OCI-M2 (cell line): Measurements from ENCODE around the gene CAMK2N1.

ENCODE experiments used
- DNase-seq: peaks from one replicate; lab custom pipeline; 2025; ENCODE audit not compliant: unreplicated experiment; lab: John Stamatoyannopoulos, UW

Gene CAMK2N1

DNA sequence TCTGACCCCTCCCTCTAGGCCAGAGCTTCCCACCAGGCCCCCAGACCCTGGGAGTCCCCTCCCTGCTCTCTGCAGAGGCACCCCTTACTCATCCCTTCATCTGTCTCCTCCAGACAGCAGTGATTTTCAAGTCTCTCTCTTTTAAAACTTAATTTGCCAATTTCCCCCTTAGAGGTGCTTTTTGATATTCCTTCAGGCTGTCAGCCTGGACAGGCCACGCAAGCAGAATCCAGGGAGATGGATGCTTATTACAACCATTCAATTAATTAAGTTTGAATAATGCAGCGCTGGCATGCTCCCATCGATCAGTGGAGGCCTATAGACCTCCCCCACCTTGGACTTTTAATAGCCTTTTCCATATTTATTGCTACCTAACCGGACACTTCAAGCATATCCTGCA lies 6.2 kb downstream of the CAMK2N1 start:
- DNase-seq = no peak

DNA sequence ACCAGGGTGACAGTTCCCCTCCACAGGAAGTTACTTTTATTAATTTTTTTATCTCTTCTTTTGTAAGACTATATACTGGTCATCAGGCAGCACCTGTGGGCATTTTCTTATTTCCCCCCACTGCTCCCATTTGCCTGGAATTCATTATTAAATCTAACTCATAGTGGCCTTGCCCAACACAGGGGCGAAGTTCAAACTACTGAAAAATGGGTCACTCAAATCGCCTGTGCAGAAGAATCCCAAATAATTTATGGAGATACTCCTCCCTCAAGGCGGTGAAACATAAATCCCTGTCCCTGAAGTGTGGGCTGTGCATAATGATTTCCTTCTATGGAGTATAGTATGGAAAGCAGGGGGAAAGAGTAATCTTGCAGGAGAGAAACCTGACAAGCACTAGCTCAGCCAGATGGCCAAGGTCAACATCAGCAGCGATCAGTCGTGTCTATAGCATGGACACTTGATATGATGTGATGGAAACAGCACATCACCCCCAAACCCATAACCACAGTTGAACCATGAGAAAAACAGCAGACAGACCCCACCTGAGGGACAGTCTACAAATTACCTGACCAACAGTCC lies 7.9 kb downstream of the CAMK2N1 start:
- DNase-seq = no peak

DNA sequence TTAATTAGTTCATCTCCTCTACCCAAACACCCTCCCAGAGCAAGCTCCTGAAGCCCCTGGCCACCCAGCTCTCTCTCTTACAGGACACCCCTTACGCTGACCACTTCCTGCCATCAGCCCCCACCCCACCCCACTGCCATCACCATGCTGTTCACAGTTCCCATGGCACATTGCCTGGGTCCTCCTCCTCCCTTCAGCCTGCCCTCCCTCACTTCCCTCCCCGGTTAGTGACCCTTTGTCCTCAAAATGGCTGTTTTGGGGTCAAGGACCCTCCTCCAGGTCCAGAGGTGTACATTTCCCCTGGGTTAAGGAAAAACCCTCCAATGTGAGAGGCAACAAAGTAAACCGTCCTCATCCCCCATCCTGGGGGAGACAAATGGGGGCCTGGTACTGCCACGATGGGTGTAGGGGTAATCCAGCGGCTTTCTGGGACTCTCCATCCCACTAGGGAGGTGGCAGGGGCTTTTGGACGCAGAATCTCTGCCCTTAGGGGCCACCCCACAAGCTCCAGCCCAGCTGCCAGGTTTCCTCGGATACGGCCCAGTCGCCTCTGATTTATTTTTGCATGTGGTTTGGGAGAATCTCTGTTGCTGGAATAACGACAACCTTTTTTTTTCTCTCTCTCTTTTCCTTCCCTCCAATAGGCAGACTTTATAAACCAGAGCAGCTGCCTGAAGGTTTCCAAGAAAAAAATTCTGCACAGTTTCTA lies 8.5 kb downstream of the CAMK2N1 start:
- DNase-seq = no peak

DNA sequence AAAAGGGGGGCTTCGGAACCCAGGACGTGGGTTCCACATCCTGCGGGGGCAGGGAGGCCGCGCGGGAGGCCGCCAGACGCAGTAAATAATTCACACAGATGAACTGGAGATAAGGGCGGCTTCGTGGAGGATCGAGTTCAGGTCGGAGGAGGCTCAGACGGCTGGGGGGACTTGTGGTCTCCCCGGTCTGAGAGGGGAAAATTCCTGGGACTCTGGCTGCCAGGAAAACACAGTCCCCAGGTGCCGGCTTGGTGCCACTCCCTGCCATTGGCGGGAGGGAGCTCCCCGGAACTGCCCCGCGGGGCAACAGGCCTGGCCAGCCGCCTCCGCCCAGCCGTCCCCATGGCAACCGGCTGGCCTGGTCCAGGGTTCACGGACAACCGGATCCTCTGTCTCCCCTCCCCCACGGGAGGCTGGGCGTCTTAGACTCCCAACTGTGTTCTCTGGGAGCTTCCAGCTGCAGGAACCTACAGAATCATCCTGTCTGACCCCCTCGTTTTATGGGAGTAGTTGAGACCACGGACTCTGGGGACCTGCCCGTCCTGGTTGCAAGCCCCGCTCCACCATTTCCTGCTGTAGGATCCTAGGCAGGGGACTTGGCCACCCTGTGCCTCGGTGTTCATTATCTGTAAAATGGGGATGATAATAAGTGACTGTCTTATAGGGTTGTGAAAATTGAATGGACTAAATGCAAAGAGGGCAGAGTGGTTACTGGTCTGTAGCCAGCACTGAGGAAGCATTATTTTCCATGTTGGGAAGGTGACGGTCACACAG lies 9.6 kb downstream of the CAMK2N1 start:
- DNase-seq = no peak

DNA sequence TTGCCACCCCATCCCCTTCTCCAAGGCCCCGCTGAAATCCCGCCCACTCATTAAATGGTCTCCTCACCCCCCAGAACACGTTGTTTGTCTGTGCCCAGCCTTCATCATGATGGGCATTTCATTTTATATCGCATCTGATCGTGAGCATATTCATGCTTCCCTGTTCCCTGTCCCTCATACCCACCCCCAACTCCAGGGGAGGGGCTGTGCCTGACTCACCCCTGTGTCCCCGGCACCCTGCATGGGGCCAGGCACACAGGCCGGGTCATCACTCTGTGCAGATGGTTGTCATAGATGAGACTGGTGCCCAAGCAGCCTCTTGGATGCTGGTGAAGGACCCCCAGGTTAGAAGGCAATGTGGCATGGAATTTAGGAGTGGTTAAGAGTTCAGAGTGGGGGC lies 11.0 kb downstream of the CAMK2N1 start:
- no peak for DNase-seq

DNA sequence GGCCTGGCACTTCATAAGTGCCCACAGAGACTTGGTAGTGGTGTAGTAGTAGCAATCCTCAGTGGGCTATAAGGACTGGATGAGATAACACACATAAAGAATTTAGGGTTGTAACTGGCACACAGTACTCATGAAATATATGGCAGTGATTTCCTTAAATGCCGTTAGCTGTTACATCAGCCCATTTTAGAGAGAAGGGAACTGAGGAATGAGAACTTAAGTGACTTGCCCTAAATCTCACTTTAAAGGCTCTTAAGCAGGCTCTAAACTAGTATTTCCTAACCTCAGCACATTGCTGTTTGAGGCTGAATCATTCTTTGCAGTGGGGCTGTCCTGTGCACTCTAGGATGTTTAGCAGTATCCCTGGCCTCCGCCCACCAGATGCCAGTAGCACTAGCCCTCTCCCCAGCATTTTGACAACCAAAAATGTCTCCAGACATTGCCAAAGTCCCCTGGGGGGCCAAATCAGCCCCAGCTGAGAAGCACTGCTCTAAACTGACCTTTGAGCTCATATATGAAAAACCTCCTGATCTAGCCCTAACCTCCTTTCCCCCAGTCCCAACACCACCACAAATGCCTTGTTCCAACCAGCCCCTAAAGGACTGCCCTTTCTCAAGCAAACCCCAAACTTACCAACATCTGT lies 11.6 kb downstream of the CAMK2N1 start:
- DNase-seq = no peak

DNA sequence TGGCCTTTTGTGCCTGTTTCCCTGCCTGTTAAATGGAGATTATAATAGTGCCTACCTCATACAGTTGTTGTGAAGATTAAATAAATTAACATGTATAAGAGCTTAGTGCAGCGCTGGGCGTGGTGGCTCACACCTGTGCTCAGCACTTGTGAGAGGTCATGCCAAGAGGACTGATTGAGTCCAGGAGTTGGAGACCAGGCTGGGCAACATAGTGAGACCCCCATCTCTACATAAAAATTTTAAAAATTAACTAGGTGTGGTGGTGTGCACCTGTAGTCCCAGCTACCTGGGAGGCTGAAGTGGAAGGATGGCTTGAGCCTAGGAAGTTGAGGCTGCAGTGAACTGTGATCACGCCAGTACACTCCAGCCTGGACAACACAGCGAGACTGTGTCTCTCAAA lies 12.1 kb downstream of the CAMK2N1 start:
- DNase-seq = no peak

DNA sequence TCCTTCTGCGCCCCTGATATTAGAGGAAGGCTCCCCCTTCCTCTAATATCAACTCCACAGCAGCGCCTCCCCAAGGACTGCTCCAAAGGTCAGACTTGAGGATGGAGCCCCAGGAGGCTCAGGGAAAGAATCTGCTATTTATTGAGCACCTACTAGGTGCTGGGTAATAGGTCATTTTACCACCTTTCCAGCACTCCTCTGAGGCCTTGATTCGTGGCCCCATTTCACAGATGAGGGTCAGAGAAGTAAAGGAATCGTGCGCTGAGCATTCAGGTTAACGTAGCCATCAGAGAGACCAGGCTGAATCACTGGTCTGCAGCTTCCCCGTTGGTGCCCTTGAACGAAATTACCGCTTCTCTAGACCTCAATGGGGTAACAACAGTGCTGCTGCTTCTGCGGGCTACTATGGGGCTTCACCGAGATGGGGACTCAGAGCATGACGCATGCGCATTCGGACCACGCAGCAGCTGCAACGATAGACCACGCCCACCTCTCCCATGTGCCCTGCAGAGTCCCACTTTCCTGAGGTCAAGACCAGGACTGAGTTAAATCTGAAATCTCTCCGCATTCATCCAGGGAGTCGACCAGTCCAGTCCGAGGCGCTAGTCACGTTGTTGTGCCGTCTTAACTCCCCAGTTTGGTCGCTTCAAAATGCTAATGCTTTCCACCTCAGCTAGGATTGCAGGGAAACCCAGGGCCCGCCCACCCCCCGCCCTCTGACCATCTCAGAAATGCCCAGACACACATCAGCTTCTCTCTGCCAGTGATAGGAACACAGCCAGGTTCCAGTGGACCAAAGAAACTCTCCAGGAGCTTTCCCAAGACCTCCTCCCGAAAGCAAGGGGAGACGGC lies 12.9 kb downstream of the CAMK2N1 start:
- DNase-seq = no peak

DNA sequence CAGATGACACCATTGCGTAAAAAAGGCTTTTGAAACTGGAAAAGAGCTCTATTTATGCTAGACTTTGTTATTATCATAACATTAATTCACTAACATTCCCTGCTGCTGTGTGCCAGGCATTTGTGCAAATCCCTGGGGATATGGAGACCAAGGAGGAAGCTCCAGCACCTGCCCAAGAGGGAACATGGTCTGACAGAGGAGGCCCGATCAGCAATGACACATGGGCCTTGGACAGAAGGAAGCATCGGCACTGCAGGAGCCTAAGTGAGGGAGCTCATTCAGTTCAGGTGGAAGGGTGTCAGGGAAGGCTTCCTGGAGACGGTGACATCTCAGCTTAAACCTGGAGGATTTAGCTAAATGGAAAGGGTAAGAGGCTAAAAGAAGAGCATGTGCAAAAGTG lies 13.9 kb downstream of the CAMK2N1 start:
- no peak for DNase-seq

DNA sequence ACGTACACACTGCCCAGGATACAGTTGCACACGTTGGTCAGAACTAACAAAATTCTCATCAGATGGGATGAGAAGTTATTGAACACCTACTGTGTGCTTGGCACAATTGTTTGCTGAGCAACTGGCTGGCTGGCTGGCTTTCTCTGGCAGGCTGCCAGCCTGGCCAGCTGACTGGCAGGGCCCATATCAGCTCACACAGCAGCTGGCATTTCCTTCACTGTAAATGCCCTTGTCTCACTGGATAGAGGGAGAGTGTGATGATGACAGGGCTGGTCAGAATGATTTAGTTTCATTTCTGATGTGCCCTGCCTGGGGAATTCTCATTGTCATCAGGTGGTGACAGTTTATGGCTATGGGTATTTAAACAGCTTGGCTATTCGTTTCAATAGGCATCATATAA lies 15.8 kb downstream of the CAMK2N1 start:
- no peak for DNase-seq

DNA sequence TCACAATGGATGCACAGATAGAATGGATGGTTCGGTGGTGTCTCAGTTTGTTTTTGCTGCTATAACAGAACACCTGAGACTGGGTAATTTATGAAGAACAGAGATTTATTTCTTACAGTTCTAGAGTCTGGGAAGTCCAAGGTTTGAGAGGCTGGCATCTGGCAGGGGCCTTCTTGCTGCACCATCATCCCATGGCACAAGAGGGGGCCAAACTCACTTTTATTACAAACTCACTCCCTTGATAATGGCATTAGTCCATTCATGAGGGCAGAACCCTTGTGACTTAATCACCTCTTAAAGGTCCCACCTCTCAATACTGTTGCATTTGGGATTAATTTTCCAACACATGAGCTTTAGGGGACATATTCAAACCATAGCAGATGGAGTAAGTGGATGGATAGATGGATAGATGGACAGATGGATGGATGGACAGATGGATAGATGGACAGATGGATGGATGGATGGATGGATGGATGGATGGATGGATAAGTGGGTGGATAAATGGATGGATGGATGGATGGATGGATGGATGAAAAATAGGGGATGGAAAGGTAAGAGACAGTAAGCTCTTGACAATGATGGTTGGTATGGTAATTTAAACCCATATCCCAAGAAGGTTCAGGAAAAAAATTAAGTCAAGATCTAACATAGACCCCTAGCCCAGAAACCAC lies 16.5 kb downstream of the CAMK2N1 start:
- no peak for DNase-seq

DNA sequence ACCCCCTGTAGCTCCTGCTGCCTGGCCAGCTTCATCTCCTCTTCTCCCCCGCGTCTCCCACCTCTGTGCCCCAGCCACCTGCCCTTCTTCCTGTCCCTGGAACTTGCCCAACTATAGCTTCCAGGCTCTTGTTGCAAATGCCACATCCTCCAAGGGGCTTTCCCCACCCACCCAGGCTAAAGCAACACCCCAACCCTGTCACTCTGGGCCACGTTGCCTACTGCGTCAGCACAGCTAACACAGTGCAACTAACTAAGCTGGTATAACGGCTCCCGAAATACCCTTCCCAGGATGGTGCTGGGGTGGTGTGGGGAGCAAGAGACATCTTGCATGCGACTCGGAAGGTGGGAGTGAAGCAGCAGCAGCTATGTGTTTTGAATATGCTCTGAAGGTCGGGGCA lies 19.7 kb downstream of the CAMK2N1 start:
- no peak for DNase-seq

DNA sequence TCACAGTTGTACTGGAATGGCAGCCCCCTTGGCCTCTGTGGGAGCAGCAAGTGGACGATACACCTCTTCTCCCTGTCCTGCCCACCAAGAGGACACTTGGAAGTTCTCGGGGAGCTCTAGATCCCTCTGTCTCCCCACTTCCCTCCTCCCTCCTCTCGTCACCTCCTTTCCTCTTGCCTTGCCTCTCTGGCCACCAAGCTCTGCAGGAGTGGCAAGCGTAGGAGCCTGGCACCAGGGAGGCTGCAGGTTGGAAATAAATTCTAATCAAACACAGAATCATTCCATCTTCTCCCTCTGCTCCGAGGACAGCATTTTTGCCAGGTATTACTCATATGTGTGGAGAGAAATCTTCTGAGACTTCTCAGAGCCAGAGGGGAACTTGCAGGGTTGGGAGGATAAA lies 20.8 kb downstream of the CAMK2N1 start:
- no peak for DNase-seq

DNA sequence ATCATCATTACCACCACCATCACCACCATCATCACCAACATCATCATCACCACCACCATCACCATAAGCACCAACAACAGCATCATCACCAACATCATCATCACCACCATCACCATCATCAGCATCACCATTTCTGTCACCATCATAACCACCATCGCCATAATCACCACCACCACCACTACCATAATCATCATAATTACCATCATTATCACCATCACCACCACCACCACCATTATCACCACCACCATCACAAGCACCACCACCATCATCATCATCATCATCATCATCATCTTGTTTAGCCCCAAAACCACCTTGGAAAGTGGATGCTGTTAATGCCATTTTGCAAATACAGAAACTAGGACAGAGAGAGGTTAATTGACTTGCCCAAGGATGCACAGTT lies 22.5 kb downstream of the CAMK2N1 start:
- DNase-seq = no peak

DNA sequence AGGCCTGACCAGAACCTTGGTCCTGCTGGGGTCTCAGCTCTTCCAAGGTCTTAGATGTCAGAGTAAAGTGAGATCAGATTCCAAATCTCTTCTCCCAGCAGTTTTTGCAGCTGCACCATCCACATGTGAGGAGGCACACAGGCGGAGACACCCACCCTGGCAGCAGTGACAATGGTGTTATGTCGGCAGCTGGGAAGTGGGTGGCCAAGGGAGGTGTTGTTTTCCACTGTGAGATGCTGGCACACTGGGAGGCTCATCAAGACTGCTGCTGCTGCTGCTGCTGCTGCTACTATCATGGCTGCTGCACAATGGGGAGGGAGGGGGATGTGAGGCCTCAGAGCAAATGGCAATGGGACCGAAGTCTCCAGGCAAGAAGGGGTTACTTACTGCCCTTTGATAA lies 23.6 kb downstream of the CAMK2N1 start:
- no peak for DNase-seq

DNA sequence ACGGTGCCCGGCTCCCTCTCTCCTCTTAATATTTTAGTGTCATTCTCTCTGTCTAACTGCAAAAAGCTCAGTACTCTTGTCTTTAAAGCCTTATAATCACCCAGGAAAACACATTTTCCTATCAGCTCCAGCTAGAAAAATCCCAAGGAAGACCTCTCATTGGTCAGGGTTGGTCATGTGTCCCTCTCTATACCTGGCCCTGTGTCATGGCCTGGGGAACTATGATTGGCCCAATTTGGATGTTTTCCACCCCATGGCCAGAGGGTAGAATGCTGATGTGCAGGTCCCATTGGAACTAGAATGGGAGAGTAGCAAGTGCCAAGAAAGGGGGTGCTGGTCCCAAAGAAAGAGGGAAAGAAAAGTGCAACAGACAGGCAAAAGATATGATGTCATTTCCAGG lies 27.3 kb downstream of the CAMK2N1 start:
- no peak for DNase-seq

DNA sequence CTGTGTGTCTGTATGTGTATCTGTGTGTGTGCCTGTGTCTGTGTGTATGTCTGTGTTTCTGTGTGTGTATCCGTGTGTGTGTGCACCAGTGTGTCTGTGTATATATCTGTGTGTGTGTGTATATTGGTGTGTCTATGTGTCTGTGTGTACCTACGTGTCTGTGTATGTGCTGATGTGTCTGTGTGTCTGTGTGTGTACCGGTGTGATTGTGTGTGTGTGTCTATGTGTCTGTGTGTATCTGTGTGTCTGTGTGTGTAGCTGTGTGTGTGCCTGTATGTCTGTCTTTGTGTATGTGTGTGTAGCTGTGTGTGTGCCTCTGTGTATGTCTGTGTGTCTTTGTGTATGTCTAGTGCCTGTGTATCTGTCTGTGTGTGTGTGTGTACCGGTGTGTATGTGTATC lies 32.0 kb downstream of the CAMK2N1 start:
- DNase-seq = no peak

DNA sequence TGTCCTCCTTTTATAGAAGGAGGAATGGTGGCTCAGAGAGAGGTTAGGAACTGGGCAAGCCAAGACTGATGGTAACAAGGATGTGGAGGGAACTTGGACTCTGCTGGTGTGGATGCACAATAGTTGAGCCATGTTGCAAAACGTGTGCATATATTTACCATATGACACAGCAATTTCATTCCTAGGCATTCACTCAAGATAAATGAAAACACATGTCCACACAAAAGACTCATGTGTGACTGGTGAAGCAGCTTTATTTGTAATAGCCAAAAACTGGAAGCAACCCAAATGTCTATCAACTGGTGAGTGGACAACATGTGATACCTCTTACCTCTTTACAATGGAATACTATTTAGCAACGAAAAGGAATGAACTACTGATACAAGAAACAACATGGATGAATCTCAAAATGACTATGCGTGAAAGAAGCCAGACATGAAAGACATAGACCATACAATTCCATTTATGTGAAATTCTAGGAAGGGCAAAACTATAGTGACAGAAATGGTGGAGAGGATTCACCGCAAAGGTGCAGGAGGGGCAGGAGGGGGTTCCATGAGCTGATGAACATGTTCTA lies 36.2 kb downstream of the CAMK2N1 start:
- DNase-seq = no peak

DNA sequence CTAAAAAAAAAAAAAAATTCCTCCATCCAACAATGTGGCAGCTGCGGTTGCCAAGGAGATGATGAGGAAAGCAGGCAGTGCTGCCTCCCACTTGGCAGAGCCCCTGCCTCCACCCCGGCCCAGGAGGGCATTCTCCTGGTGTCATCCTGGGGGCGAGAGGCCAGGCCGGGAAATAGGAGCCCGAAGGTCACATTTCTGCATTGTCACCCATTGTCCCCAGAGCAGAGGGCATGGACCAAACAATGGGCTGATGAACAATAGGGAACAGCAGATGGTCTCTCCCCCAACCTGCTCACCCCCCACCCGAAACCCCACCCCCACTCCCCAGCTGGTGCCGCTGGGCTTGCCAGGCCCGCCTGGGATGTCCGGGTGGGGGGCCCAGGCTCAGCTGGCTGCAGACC lies 37.3 kb downstream of the CAMK2N1 start:
- no peak for DNase-seq

DNA sequence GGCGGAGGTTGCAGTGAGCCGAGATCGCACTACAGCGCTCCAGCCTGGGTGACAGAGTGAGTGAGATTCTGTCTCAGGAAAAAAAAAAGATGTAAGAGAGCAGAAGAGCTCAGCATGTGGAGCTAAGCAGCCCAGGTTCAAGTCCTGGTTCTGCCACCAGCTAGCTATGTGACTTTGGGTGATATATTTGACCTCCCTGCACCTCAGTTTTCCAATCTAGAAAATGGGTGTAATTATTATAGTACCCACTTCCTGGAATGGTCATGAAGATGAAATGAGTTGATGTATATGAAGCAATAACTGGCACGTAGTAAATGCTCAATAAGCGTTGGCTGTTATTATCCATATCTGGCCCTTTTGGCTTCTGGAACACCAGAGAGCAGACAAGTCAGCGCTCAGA lies 38.2 kb downstream of the CAMK2N1 start:
- no peak for DNase-seq
